H1 (cell line): Measurements from ENCODE around the gene UQCRC2. TPM values are rescaled to one million over a fixed set of nuclear protein-coding genes. Genes with fewer than 3 reads are reported as not detected.
"Not testable (repeated sequence)": the region's sequence is repeated elsewhere in the genome, so short reads cannot be mapped to it uniquely, and the experiment has no call there.

Experiments used
- CTCF ChIA-PET: fragments of 300-600 bp; sonication (Branson Sonifier 250); formaldehyde crosslinking; loops from one replicate; lab custom pipeline; 2021; ENCODE audit not compliant: partially characterized antibody; lab: Charles Lee
- POLR2A ChIA-PET: fragments of 300-600 bp; sonication (Branson Sonifier 250); formaldehyde crosslinking; loops from one replicate; lab custom pipeline; 2021; ENCODE audit warnings: inconsistent platforms; ENCODE audit not compliant: partially characterized antibody; lab: Charles Lee
- DNase-seq, 2 experiments: peaks; one replicate each; pipeline versions ENCODE4 v3.0.0 to v3.0.0-alpha.2; 2010 to 2022; ENCODE audit warnings: low spot score in 2 of 2, low read depth in 1 of 2, mixed read lengths in 1 of 2
- FAIRE-seq: peaks from 2 replicates; lab custom pipeline; 2011; peaks lifted over from hg19 to GRCh38; lab: Jason Lieb, UNC
- H2AFZ ChIP-seq: 2 replicates; pipeline ENCODE4 v1.8.1; 2012; ENCODE audit warnings: low read length, inconsistent platforms
- H2AK5ac ChIP-seq: 2 replicates; pipeline ENCODE4 v1.6.1; 2013; ENCODE audit warnings: low read depth, low read length
- H2BK120ac ChIP-seq: replicated peaks from 2 replicates; pipeline ENCODE3; 2013; ENCODE audit warnings: low read depth, low read length, inconsistent platforms
- H2BK12ac ChIP-seq: 2 replicates; pipeline ENCODE4 v1.6.1; 2013; ENCODE audit warnings: low read depth, low read length
- H2BK15ac ChIP-seq: 2 replicates; pipeline ENCODE4 v1.6.1; 2013; ENCODE audit warnings: low read length
- H2BK20ac ChIP-seq: 2 replicates; pipeline ENCODE4 v1.6.1; 2013; ENCODE audit warnings: low read length
- H2BK5ac ChIP-seq: 2 replicates; pipeline ENCODE4 v1.6.1; 2013; ENCODE audit warnings: low read depth, low read length
- H3K14ac ChIP-seq: 2 replicates; pipeline ENCODE4 v1.6.1; 2013; ENCODE audit warnings: inconsistent platforms; ENCODE audit not compliant: insufficient read length
- H3K18ac ChIP-seq: 2 replicates; pipeline ENCODE4 v1.6.1; 2013; ENCODE audit warnings: low read length; ENCODE audit errors: extremely low read depth
- H3K23ac ChIP-seq: 2 replicates; pipeline ENCODE4 v1.6.1; 2013; ENCODE audit warnings: inconsistent platforms; ENCODE audit not compliant: insufficient read length
- H3K23me2 ChIP-seq: 2 replicates; pipeline ENCODE4 v1.6.1; 2013; ENCODE audit warnings: low read depth, low read length
- H3K27ac ChIP-seq: 2 replicates; pipeline ENCODE4 v1.6.1; 2011; ENCODE audit warnings: low read depth, low read length, inconsistent platforms
- H3K27me3 ChIP-seq, 4 experiments: replicated peaks in 1 of 4; 1 replicate in 1 of 4; 2 replicates in 3 of 4; pipeline versions ENCODE4 v1.6.1 to v1.8.1; 2011 to 2013; ENCODE audit warnings: low read length in 3 of 4, mild to moderate bottlenecking in 3 of 4, inconsistent platforms in 2 of 4, mixed read lengths in 2 of 4, moderate library complexity in 1 of 4; ENCODE audit not compliant: control insufficient read depth in 3 of 4, insufficient read depth in 3 of 4; ENCODE audit errors: extremely low read depth in 1 of 4
- H3K36me3 ChIP-seq, 4 experiments: 2 replicates each; pipeline versions ENCODE4 v1.6.1 to v1.8.1; 2011 to 2013; ENCODE audit warnings: mild to moderate bottlenecking in 4 of 4, low read length in 3 of 4, moderate library complexity in 2 of 4, control low read depth in 1 of 4, inconsistent platforms in 1 of 4; ENCODE audit not compliant: insufficient read depth in 4 of 4, control insufficient read depth in 2 of 4
- H3K4ac ChIP-seq: replicated peaks from 2 replicates; pipeline ENCODE3; 2013; ENCODE audit warnings: low read length, low read depth, mixed read lengths, inconsistent platforms; ENCODE audit not compliant: insufficient read length
- H3K4me1 ChIP-seq, 4 experiments: replicated peaks in 1 of 4; 1 replicate in 1 of 4; 2 replicates in 3 of 4; pipeline versions ENCODE4 v1.6.1 to v1.8.1; 2011 to 2013; ENCODE audit warnings: low read length in 3 of 4, inconsistent platforms in 2 of 4, mixed read lengths in 1 of 4; ENCODE audit not compliant: insufficient read depth in 4 of 4, control insufficient read depth in 3 of 4
- H3K4me2 ChIP-seq, 2 experiments: 2 replicates each; pipeline versions ENCODE4 v1.6.1 to v1.8.1; 2011 to 2013; ENCODE audit warnings: low read depth in 2 of 2, low read length in 2 of 2, control low read depth in 1 of 2, inconsistent platforms in 1 of 2, mild to moderate bottlenecking in 1 of 2; ENCODE audit not compliant: insufficient read depth in 1 of 2
- H3K4me3 ChIP-seq, 4 experiments: fragments of 200-600, 300-600 bp in 1 of 4; sonication (generic), shearing (Covaris generic), sonication (Bioruptor Twin) in 1 of 4; 2 replicates each; pipeline versions ENCODE4 v1.5.1 to v1.8.1; 2011 to 2016; ENCODE audit warnings: low read length in 4 of 4, low read depth in 3 of 4, control low read depth in 2 of 4, inconsistent platforms in 2 of 4, mild to moderate bottlenecking in 2 of 4, mixed read lengths in 1 of 4, moderate library complexity in 1 of 4; ENCODE audit not compliant: insufficient read depth in 2 of 4; ENCODE audit errors: extremely low read depth in 1 of 4
- H3K56ac ChIP-seq: replicated peaks from 2 replicates; pipeline ENCODE3; 2013; ENCODE audit warnings: low read depth, mild to moderate bottlenecking, mixed read lengths, low read length, inconsistent platforms; ENCODE audit not compliant: insufficient read length
- H3K79me1 ChIP-seq: 2 replicates; pipeline ENCODE4 v1.6.1; 2013; ENCODE audit warnings: low read depth, low read length, control low read depth
- H3K79me2 ChIP-seq, 2 experiments: 2 replicates each; pipeline versions ENCODE4 v1.6.1 to v1.8.1; 2012 to 2013; ENCODE audit warnings: low read length in 2 of 2, mild to moderate bottlenecking in 2 of 2, inconsistent platforms in 1 of 2; ENCODE audit not compliant: insufficient read depth in 2 of 2, control insufficient read depth in 1 of 2
- H3K9ac ChIP-seq, 4 experiments: replicated peaks in 1 of 4; 1 replicate in 1 of 4; 2 replicates in 3 of 4; pipeline versions ENCODE4 v1.6.1 to v1.8.1; 2011 to 2013; ENCODE audit warnings: low read depth in 3 of 4, low read length in 3 of 4, control low read depth in 2 of 4, mild to moderate bottlenecking in 2 of 4, moderate library complexity in 2 of 4, inconsistent platforms in 1 of 4; ENCODE audit errors: extremely low read depth in 1 of 4
- H3K9me3 ChIP-seq, 2 experiments: 2 replicates each; pipeline versions ENCODE4 v1.6.1 to v1.8.1; 2012 to 2013; ENCODE audit warnings: mild to moderate bottlenecking in 2 of 2, moderate library complexity in 2 of 2, control low read depth in 1 of 2, inconsistent platforms in 1 of 2, low read depth in 1 of 2, low read length in 1 of 2, mixed read lengths in 1 of 2; ENCODE audit not compliant: insufficient read depth in 2 of 2
- H4K20me1 ChIP-seq, 2 experiments: replicated peaks in 1 of 2; 2 replicates each; pipeline versions ENCODE3 to v1.8.1; 2011 to 2013; ENCODE audit warnings: inconsistent platforms in 2 of 2, low read length in 2 of 2, mild to moderate bottlenecking in 1 of 2; ENCODE audit not compliant: insufficient read depth in 2 of 2, control insufficient read depth in 1 of 2
- H4K5ac ChIP-seq: 2 replicates; pipeline ENCODE4 v1.6.1; 2013; ENCODE audit warnings: low read length, low read depth, mixed read lengths, inconsistent platforms; ENCODE audit not compliant: insufficient read length
- H4K8ac ChIP-seq: 2 replicates; pipeline ENCODE4 v1.8.0; 2013; ENCODE audit warnings: mild to moderate bottlenecking, moderate library complexity, low read length, inconsistent platforms; ENCODE audit not compliant: insufficient read depth; ENCODE audit errors: extremely low read depth
- H4K91ac ChIP-seq: replicated peaks from 2 replicates; pipeline ENCODE3; 2013; ENCODE audit warnings: low read length, mixed read lengths, inconsistent platforms; ENCODE audit not compliant: insufficient read length
- TAF7 ChIP-seq: optimal IDR thresholded peaks from 2 replicates; pipeline ENCODE3; 2011; ENCODE audit warnings: low read depth, mild to moderate bottlenecking, inconsistent platforms, low read length, moderate library complexity, borderline replicate concordance
- WGBS, 2 experiments: shearing (Covaris generic) in 1 of 2; methylation state at CpG; one replicate each; pipeline versions ENCODE4 v1.1.6 to v1.1.7; 2013 to 2015; ENCODE audit warnings: low lambda C conversion rate in 2 of 2, mixed read lengths in 2 of 2, inconsistent platforms in 1 of 2, low coverage in 1 of 2, missing lambda C conversion rate in 1 of 2; ENCODE audit not compliant: insufficient replicate concordance in 2 of 2, insufficient coverage in 1 of 2, insufficient read length in 1 of 2; ENCODE audit errors: extremely low coverage in 1 of 2, missing lambda C conversion rate in 1 of 2; 5-methylcytosine and 5-hydroxymethylcytosine counted together
- polyA plus RNA-seq, 7 experiments: library from polyadenylated mRNA; depleted of rRNA in 3 of 7; stranded (reverse) in 5 of 7; unstranded in 2 of 7; fragments of >200 nt in 5 of 7; fragments of 200-250 nt in 2 of 7; gene quantifications; 1 replicate in 5 of 7; 2 replicates in 1 of 7; 4 replicates in 1 of 7; pipeline versions ENCODE4 v1.2.1 to v1.2.3, GENCODE V29; 2011 to 2013; ENCODE audit warnings: missing spikeins in 2 of 7, mixed read lengths in 2 of 7
- total RNA-seq: library from RNA; stranded (reverse); fragmentation: NEBNext Ultra II Directional; extraction: Animal tissue kit (Norgen Biotek cat#: 25700); gene quantifications from 2 replicates; pipeline ENCODE4 v1.2.1, GENCODE V29; 2021

Gene UQCRC2
- total and polyA plus RNA-seq, 2 of the 8 experiments (the other 6 are each of a cell fraction or from before 2014, with no cell fraction given), result 94.4 to 182 TPM

DNA sequence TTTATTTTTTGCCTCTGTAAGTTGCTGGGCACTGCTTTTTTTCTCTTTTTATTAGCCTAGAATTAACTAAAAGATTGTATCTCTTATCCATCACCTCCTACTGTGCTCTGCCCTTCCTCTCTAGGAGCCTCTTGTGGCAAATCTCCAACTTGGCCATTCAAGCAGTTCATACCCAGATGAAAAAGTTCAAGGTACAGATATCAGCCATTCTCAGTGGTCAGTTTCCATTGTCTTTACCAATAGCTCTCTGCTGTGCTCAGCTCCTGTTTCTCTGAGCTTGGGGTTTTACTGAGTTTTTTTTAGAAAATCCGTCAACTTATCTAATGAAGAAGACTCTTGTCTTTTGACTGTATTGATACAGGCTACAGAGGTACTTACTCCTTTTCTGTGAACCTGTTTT lies 70.3 kb downstream of the UQCRC2 start (continued):
- TF ChIP-seq TAF7, result no peak

DNA sequence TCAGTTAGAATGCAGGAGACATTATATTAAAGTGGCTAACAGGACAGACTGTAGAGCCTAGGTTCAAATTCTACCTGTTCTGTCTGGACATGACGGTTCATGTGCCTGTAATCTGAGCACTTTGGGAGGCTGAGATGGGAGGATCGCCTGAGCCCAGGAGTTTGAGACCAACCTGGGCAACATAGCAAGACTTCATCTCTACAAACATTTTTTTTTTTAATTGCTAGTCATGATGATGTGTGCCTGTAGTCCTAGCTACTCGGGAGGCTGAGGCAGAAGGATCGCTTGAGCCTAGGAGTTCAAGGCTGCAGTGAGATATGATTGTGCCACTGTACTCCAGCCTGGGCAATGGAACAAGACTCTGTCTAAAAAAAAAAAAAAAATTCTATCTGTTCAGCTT lies 71.6 kb downstream of the UQCRC2 start:
- H2BK15ac ChIP-seq, DNase-seq, H2AK5ac ChIP-seq, H3K18ac ChIP-seq, H3K36me3 ChIP-seq, H2BK120ac ChIP-seq, H3K56ac ChIP-seq, FAIRE-seq, H4K8ac ChIP-seq, H3K27ac ChIP-seq, H3K4ac ChIP-seq, H3K23me2 ChIP-seq, H4K91ac ChIP-seq, H4K20me1 ChIP-seq, H2BK12ac ChIP-seq, H3K9me3 ChIP-seq, POLR2A ChIA-PET, H3K79me1 ChIP-seq, H2BK5ac ChIP-seq, H3K14ac ChIP-seq, H3K9ac ChIP-seq, H3K4me1 ChIP-seq, H4K5ac ChIP-seq, H3K27me3 ChIP-seq, H3K4me3 ChIP-seq, H3K23ac ChIP-seq, H3K4me2 ChIP-seq, H2AFZ ChIP-seq, H2BK20ac ChIP-seq: not testable (repeated sequence)
- CTCF ChIA-PET, result interaction anchor here (0.6 to 1.1 kb wide), 3 partner anchors 11 to 31 kb away, joined by 3 read pairs; no protein-coding TSS in a partner anchor
- WGBS, 2 experiments, result 89% methylated on average over 4 of the region's 4 CpGs; no CpG with 5 or more reads in 1 of the 2 experiments
- peaks cover 0 to 42% of the 10 kb centered on the region in 2 experiments; a peak in 3 of 4 replicates for H3K79me2 ChIP-seq
